Esophagus squamous epithelium (tissue), 5 donors: ENCODE data around the gene MYO15A. TPM values are rescaled to one million over a fixed set of nuclear protein-coding genes. Genes with fewer than 3 reads are reported as not detected.

Source experiments
- DNase-seq: peaks from one replicate; lab custom pipeline; 2025; lab: John Stamatoyannopoulos, UW
- H3K27ac ChIP-seq, 4 donors: fragments of 200-600 bp; sonication (generic); one replicate each; pipeline ENCODE4 v1.5.1; 2016 to 2019; ENCODE audit warnings: mild to moderate bottlenecking in 1 of 4
- H3K27me3 ChIP-seq, 4 donors: fragments of 200-600 bp; sonication (generic); 1 replicate in 3 of 4; 2 replicates in 1 of 4; pipeline versions ENCODE4 v1.5.1 to v1.6.0; 2017 to 2021; ENCODE audit warnings: antibody characterized with exemption in 1 of 4
- H3K36me3 ChIP-seq, 3 donors: fragments of 200-600 bp; sonication (generic); one replicate each; pipeline ENCODE4 v1.5.1; 2016 to 2019
- H3K4me1 ChIP-seq, 3 donors: fragments of 200-600 bp; sonication (generic); one replicate each; pipeline ENCODE4 v1.5.1; 2017 to 2019
- H3K4me3 ChIP-seq, 4 donors: fragments of 200-600 bp; sonication (generic); 1 replicate in 3 of 4; 2 replicates in 1 of 4; pipeline ENCODE4 v1.5.1; 2016 to 2019; ENCODE audit warnings: mild to moderate bottlenecking in 2 of 4, moderate library complexity in 1 of 4
- H3K9me3 ChIP-seq, 3 donors: fragments of 200-600 bp; sonication (generic); one replicate each; pipeline ENCODE4 v1.5.1; 2016 to 2019
- CTCF ChIP-seq, 6 experiments: fragments of 450-650 bp in 4 of 6; fragments of 200-600 bp in 2 of 6; sonication (generic) in 2 of 6; IDR thresholded peaks; one replicate each; pipeline ENCODE4 v1.5.1; 2016 to 2019; ENCODE audit warnings: antibody characterized with exemption in 6 of 6, mild to moderate bottlenecking in 4 of 6, moderate library complexity in 4 of 6
- POLR2A ChIP-seq, 4 donors: fragments of 450-650 bp; IDR thresholded peaks; one replicate each; pipeline ENCODE4 v1.6.1; 2017; ENCODE audit warnings: antibody characterized with exemption in 4 of 4, mild to moderate bottlenecking in 4 of 4, moderate library complexity in 3 of 4
- WGBS, 2 donors: methylation state at CpG; one replicate each; pipeline ENCODE4 v1.1.5; 2018; 5-methylcytosine and 5-hydroxymethylcytosine counted together
- intact Hi-C: fragments of 100-400 bp; cut with DNase I; formaldehyde crosslinking; loops from one replicate; pipeline ENCODE4 v1.15.0; 2022
- total RNA-seq, 4 donors: library from RNA; depleted of rRNA; stranded (reverse); fragments of >200 nt; gene quantifications; one replicate each; pipeline ENCODE4 v1.1.0, GENCODE V29; 2016
- donor health status: DM: yes; HTN: yes; CAD: no.

MYO15A gene
- 1 to 10 TPM in 1 of 4 donors, under 1 TPM in 2, not detected in 1; 0.18 to 1.7 (median 0.30) TPM for total RNA-seq

DNA sequence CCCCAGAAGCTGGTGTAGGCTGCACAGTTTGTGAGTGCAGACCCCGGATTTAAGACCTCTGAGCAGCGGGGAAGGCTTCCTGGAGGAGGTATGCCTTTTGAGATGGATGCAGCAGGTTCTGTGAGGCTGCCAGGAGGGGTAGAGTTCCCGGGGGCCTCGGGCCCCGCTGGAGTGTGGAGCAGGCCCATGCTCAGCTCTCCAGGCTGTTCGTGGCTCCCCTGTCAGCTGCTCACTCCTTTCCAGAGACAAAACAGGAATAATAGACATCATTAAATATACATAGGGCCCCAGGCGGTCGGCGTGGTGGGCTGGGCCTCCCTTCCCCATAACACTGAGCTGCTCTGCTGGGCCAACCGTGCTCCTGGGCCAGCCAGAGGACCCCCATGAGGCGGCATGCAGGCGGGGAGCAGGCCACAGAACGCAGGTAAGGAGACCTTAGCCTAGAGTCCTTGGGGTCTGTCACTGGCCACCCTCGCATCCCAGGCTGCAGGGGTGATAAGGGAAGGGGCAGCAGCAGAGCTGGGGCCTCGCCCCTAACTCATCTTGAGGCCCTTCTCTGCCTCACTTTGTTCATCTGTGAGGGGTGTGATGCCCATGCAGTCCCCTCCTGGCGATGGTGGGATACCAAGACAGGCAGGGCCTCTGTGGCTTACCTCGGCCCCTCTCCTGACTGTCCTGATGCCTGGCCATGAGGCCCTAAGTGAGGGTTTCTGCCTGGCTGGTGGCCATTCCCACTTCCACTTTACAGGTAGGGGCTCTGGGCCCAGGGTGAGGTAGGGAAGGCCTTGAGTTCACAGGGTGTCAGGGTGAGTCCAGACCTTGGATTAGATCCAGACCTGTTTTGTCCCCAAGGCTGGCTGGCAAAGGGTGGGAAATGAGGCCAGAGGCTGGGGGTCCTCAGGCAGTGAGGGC, at the start of gene MYO15A:
TSS of gene MYO15A (plus strand) at position 356 of the 912 bp plus-strand sequence. CDS start 10,045 bp downstream, outside the sequence.
- no peak for DNase-seq
- 74% methylated on average over 11 of the region's 17 CpGs for WGBS, 2 donors
- H3K36me3 ChIP-seq = peaks cover 0 to 39% (median 12%) of the 10 kb centered on the region in 3 donors
- H3K4me3 ChIP-seq = no peak within 1 kb of the TSS
- no peaks in the 10 kb centered on the region for H3K27me3 ChIP-seq
- TF ChIP-seq CTCF (IDR thresholded peaks at IDR 0.05) (no peak), POLR2A (IDR thresholded peaks at IDR 0.05) (no peak)
- H3K27ac ChIP-seq = no peak within 1 kb of the TSS
- intact Hi-C loops = no loop called here
- H3K4me1 ChIP-seq = no peaks in the 10 kb centered on the region
- no peaks in the 10 kb centered on the region for H3K9me3 ChIP-seq

- Histone ChIP-seq H3K4me3 (no peak overlapping the region), H3K36me3 (peaks cover 12 to 100% (median 17%) of the 10 kb centered on the region in 3 donors), H3K4me1 (no peaks in the 10 kb centered on the region), H3K27me3 (no peaks in the 10 kb centered on the region), H3K9me3 (no peaks in the 10 kb centered on the region), H3K27ac (no peak overlapping the region)
- TF ChIP-seq POLR2A (IDR thresholded peaks at IDR 0.05) (no peak), CTCF (IDR thresholded peaks at IDR 0.05) (no peak)
- intact Hi-C loops = no loop called here
- 20 to 55% methylated on average over 5 of the region's 5 CpGs for WGBS, 2 donors
- DNase-seq = no peak
Observed at GRCh38 chr17:18059283-18059682, 49.3 kb upstream of the MYO15A start.

DNA sequence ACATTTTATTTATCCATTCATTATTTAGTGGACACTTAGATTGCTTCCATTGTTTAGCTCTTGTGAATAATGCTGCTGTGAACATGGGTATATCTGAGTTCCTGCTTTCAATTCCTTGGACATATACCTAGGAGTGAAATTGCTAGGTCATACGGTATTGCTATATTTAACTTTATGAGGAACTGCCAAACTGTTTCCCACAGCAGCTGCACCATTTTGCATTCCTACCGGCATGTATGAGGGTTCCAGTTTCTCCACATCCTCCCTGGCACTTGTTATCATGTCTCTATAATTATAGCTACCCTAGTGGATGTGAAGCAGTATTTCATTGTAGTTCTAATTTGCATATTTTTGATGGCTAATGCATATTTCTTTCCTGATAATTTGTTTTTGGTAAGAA, 44.5 kb upstream of the MYO15A start:
- no peak overlapping the region for H3K4me3 ChIP-seq
- H3K27me3 ChIP-seq = no peaks in the 10 kb centered on the region
- TF ChIP-seq POLR2A (IDR thresholded peaks at IDR 0.05) (no peak), CTCF (IDR thresholded peaks at IDR 0.05) (no peak)
- no peak for DNase-seq
- WGBS, 2 donors = 71 to 73% methylated on average over 2 of the region's 2 CpGs
- H3K36me3 ChIP-seq = peaks cover 3 to 86% (median 9%) of the 10 kb centered on the region in 3 donors
- no peaks in the 10 kb centered on the region for H3K4me1 ChIP-seq
- intact Hi-C loops = no loop called here
- no peak overlapping the region for H3K27ac ChIP-seq
- H3K9me3 ChIP-seq = no peaks in the 10 kb centered on the region

GRCh38 chr17:18065546-18065945, 43.0 kb upstream of the MYO15A start:
- Histone ChIP-seq H3K27ac (no peak overlapping the region), H3K36me3 (peaks cover 0 to 72% (median 9%) of the 10 kb centered on the region in 3 donors), H3K4me3 (no peak overlapping the region), H3K9me3 (no peaks in the 10 kb centered on the region), H3K27me3 (no peaks in the 10 kb centered on the region), H3K4me1 (peaks cover 0 to under 1% (median 0%) of the 10 kb centered on the region in 3 donors)
- intact Hi-C loops = no loop called here
- WGBS, 2 donors = 95 to 96% methylated on average over 3 to 6 of the region's 11 CpGs
- DNase-seq = no peak
- no peak for TF ChIP-seq POLR2A (IDR thresholded peaks at IDR 0.05)
- TF ChIP-seq CTCF (IDR thresholded peaks at IDR 0.05) = no peak

- intact Hi-C loops = no loop called here
- no peak overlapping the region for H3K4me3 ChIP-seq
- H3K9me3 ChIP-seq = no peaks in the 10 kb centered on the region
- peaks cover 0 to 58% (median 5%) of the 10 kb centered on the region in 3 donors for H3K36me3 ChIP-seq
- no peak overlapping the region for H3K27ac ChIP-seq
- no peak for DNase-seq
- no peaks in the 10 kb centered on the region for H3K27me3 ChIP-seq
- peaks cover 0 to 8% (median 0%) of the 10 kb centered on the region in 3 donors for H3K4me1 ChIP-seq
- TF ChIP-seq POLR2A (IDR thresholded peaks at IDR 0.05) (no peak), CTCF (IDR thresholded peaks at IDR 0.05) (no peak)
- WGBS, 2 donors = 86 to 100% methylated on average over 1 to 4 of the region's 4 CpGs
Observed at GRCh38 chr17:18066866-18067265, 41.7 kb upstream of the MYO15A start.
